Bronchial epithelial cell (primary cell): ENCODE measurements around the gene MTHFD2. TPM values are rescaled to one million over a fixed set of nuclear protein-coding genes. Genes with fewer than 3 reads are reported as not detected.

Experiments
- DNase-seq: peaks from one replicate; pipeline ENCODE4 v3.0.0-alpha.2; 2010; ENCODE audit warnings: low read depth
- FAIRE-seq: peaks from 2 replicates; lab custom pipeline; 2011; peaks lifted over from hg19 to GRCh38; lab: Jason Lieb, UNC
- H3K27me3 ChIP-seq: 2 replicates; pipeline ENCODE4 v1.5.1; 2011; ENCODE audit warnings: low read length; ENCODE audit not compliant: control insufficient read depth, insufficient read depth
- H3K36me3 ChIP-seq: 2 replicates; pipeline ENCODE4 v1.5.1; 2011; ENCODE audit warnings: low read length; ENCODE audit not compliant: control insufficient read depth, insufficient read depth
- H3K4me3 ChIP-seq: 2 replicates; pipeline ENCODE4 v1.5.1; 2011; ENCODE audit warnings: mild to moderate bottlenecking, low read depth, low read length, control low read depth
- total RNA-seq: library from RNA; depleted of rRNA; stranded (reverse); fragments of >200 nt; gene quantifications from 2 replicates; pipeline ENCODE4 v1.2.1, GENCODE V29; 2014
- TF ChIP-seq, protein P1 (sequence below): IDR thresholded peaks from 2 replicates; pipeline ENCODE4 v1.5.1; 2011; ENCODE audit warnings: mild to moderate bottlenecking, moderate library complexity, low read length, control low read depth, inconsistent platforms; ENCODE audit not compliant: insufficient read depth, severe bottlenecking

The MTHFD2 gene
- total RNA-seq, 1 donor from 2014 or later, result 305 TPM

DNA sequence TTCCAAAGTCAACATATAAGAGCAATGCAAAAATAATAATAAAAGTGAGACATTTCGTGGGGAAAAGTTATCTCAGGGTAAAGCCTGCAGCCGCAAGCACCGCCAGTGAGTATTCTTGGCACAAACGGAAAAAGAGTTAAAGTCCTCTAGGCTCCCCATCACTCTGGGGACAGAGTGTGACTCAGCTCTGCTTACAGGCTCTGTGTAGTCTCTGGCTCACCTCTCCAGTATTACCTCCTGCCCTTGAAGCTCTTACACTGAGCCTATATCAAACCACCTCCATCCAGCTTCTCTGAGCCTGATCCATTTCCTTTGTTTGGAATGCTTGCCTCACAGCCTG lies 55.5 kb downstream of the MTHFD2 start:
- Histone ChIP-seq H3K27me3 (no peaks in the 10 kb centered on the region), H3K4me3 (no peak overlapping the region), H3K36me3 (no peaks in the 10 kb centered on the region)
- DNase-seq, result no peak
- TF ChIP-seq, protein P1, sequence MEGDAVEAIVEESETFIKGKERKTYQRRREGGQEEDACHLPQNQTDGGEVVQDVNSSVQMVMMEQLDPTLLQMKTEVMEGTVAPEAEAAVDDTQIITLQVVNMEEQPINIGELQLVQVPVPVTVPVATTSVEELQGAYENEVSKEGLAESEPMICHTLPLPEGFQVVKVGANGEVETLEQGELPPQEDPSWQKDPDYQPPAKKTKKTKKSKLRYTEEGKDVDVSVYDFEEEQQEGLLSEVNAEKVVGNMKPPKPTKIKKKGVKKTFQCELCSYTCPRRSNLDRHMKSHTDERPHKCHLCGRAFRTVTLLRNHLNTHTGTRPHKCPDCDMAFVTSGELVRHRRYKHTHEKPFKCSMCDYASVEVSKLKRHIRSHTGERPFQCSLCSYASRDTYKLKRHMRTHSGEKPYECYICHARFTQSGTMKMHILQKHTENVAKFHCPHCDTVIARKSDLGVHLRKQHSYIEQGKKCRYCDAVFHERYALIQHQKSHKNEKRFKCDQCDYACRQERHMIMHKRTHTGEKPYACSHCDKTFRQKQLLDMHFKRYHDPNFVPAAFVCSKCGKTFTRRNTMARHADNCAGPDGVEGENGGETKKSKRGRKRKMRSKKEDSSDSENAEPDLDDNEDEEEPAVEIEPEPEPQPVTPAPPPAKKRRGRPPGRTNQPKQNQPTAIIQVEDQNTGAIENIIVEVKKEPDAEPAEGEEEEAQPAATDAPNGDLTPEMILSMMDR, result no peak
- no peak for FAIRE-seq

DNA sequence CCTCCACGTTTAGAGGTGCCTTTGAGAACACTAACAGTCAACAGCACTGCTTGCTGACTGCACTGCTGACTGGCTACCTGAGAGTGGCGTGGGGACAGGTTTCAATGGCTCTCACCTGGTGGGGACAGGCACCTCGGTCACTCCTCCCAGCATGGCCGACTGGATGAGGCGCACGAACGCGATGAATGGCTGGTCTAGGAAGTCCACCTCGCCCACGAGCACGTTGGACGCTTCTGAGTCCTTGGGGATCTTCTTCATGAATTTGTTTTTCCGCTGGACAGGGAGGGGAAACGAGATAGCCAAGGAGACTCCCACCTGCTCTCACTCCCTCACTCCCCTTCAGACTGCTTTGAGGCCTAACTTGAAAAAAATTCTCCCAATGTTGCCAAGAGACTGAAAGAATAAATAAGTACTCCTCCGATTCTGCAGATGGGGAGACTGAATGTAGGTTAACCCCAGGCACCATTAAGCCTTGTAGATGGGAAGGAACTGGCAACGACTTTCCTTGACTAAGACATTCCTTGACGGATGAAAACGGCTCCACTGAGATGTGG lies 57.3 kb downstream of the MTHFD2 start:
- TF ChIP-seq, protein P1, result no peak
- H3K36me3 ChIP-seq, result no peaks in the 10 kb centered on the region
- DNase-seq (no peak), FAIRE-seq (no peak)
- no peak overlapping the region for H3K4me3 ChIP-seq
- no peaks in the 10 kb centered on the region for H3K27me3 ChIP-seq

DNA sequence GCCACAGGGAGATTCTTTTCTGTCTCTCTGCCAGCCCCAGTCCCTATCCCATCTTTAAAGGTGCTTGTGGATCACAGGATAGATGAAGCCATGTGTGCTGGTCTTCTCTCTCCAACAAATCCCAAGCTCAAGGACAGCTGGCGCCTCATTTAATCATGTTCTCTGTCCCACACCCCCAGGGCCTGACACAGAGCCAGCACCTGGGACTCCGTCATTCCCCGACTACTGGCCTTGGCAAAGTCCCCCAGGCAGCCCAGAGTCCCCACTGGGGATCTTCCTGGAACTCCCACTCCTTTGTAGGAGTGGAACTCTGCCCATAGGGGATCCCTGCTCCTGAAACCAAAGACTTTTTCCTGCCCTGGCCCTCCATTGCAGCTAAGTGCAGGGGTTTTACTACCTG lies 60.8 kb downstream of the MTHFD2 start:
- DNase-seq (no peak), FAIRE-seq (no peak)
- TF ChIP-seq, protein P1, result no peak
- Histone ChIP-seq H3K36me3 (no peaks in the 10 kb centered on the region), H3K27me3 (no peaks in the 10 kb centered on the region), H3K4me3 (no peak overlapping the region)

DNA sequence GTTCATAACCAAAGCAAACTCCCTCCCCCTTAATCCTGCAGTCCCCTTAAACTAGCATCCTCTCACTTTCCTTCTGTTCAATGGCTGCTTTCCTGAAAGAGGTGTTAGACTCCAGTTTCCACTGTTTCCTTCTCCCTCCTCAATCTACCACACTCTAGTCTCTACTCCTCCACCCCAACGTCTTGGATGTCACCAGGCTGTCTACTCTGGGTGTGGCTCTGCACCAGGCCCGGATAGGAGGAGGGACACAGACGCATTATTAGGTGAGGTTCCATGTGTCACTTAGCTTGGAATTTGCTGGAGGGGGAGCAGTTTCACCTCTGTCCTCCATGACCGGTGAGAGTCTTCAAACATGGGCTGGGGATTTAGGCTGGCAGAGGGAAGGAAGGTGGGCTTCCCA lies 61.3 kb downstream of the MTHFD2 start:
- Histone ChIP-seq H3K27me3 (no peaks in the 10 kb centered on the region), H3K36me3 (no peaks in the 10 kb centered on the region), H3K4me3 (no peak overlapping the region)
- no peak for DNase-seq
- FAIRE-seq, result peak; percentile 70
- TF ChIP-seq, protein P1, result no peak

DNA sequence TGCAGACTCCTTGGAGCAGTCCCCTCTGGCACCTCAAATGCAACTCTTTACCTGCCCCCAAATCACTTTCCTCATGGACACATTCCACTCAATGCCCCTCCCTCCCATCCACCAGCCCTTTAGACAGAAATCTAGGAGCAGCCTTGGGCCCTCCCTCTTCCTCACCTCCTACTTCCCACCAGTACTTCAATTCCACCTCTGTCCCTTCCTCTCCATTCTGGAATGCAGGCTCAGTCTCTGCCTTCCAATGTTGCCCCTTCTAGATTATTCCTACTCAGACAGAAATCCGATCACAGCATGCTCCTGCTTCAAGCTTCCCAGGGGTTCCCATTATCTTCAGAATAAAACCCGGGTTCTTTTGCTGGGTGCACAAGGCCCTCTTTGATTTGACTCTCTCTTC lies 62.1 kb downstream of the MTHFD2 start:
- FAIRE-seq (no peak), DNase-seq (no peak)
- Histone ChIP-seq H3K27me3 (no peaks in the 10 kb centered on the region), H3K4me3 (no peak overlapping the region), H3K36me3 (no peaks in the 10 kb centered on the region)
- TF ChIP-seq, protein P1, result no peak

DNA sequence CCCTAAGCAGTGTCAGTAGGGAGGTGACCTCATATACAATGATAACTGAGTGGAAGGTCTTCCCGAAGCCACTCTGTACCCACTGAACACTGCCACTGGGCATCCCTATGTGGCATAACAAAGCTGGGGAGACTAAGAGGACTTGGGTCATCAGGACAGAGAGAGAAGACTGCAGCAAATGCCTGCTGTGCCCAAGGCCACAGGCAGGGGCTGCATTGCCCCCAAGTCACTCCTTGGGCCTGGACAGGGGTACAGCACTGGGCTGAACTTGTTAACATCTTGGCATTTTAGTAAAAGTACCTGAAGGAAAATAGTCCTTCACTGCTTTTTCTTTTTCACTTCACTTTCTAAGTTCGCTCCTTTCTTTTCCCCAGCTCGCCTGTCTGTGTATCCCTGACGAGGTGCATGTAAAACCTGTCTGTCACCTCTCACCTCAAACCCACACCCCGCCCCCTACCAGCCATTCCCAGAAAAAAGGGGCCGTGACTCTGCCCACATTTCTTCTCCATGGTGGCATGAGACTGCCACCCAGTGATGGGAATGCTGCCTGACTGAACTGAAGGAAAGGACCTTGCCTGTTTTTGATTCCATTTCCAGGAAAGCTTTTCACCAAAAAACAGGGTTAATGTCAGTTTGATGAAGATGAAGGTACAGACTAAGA lies 62.9 kb downstream of the MTHFD2 start:
- Histone ChIP-seq H3K4me3 (no peak overlapping the region), H3K36me3 (no peaks in the 10 kb centered on the region), H3K27me3 (no peaks in the 10 kb centered on the region)
- TF ChIP-seq, protein P1, result peak; percentile 42
- no peak for FAIRE-seq
- DNase-seq, result peak; percentile 32
